Brain microvascular endothelial cell (primary cell): Measurements from ENCODE around the gene OR7E24.
"Not testable (repeated sequence)": the region's sequence is repeated elsewhere in the genome, so short reads cannot be mapped to it uniquely, and the experiment has no call there.

ENCODE experiments used
- DNase-seq: peaks from one replicate; pipeline ENCODE4 v3.0.0-alpha.2; 2020
- H3K27ac ChIP-seq: fragments of 250-450 bp; sonication (Bioruptor Pico); 2 replicates; pipeline ENCODE4 v1.5.1; 2020; ENCODE audit warnings: mild to moderate bottlenecking, moderate library complexity
- H3K27me3 ChIP-seq: fragments of 250-450 bp; sonication (Bioruptor Pico); replicated peaks from 2 replicates; pipeline ENCODE4 v1.5.1; 2020; ENCODE audit warnings: mild to moderate bottlenecking
- H3K36me3 ChIP-seq: fragments of 250-450 bp; sonication (Bioruptor Pico); replicated peaks from 2 replicates; pipeline ENCODE4 v1.5.1; 2020; ENCODE audit warnings: mild to moderate bottlenecking
- H3K4me3 ChIP-seq: 2 replicates; pipeline ENCODE4 v1.5.1; 2011; ENCODE audit warnings: low read depth, mild to moderate bottlenecking, control low read depth, low read length, moderate library complexity
- CTCF ChIP-seq: IDR thresholded peaks from 2 replicates; pipeline ENCODE4 v1.5.1; 2011; ENCODE audit warnings: low read depth, mild to moderate bottlenecking, moderate library complexity, low read length, control low read depth, inconsistent platforms; ENCODE audit errors: missing control alignments
- in situ Hi-C: cut with HindIII; loops from 2 replicates; pipeline ENCODE4 v1.10.0; 2017; ENCODE audit warnings: low sequenced_read_pairs, low pct_ligation_motif_present

The OR7E24 gene

GRCh38 chr19:9250630-9251029 lies at the start of gene OR7E24:
TSS of gene OR7E24 (plus strand) at chr19:9250930. CDS start at chr19:9251044, 114 bp downstream.
- Histone ChIP-seq H3K27me3 (no peaks in the 10 kb centered on the region), H3K4me3 (no peak within 1 kb of the TSS), H3K27ac (no peak within 1 kb of the TSS), H3K36me3 (no peaks in the 10 kb centered on the region)
- in situ Hi-C loops = no loop called here
- no peak for TF ChIP-seq CTCF
- no peak for DNase-seq

GRCh38 chr19:9205501-9206113 lies 45.1 kb upstream of the OR7E24 start:
- Histone ChIP-seq H3K27me3 (no peaks in the 10 kb centered on the region), H3K36me3 (no peaks in the 10 kb centered on the region), H3K4me3 (no peak overlapping the region), H3K27ac (no peak overlapping the region)
- in situ Hi-C loops = no loop called here
- TF ChIP-seq CTCF = peak; percentile 84
- peak; percentile 55 for DNase-seq

- no peak within 1 kb of the TSS for H3K27ac ChIP-seq
- H3K4me3 ChIP-seq = no peak within 1 kb of the TSS
- H3K27me3 ChIP-seq = no peaks in the 10 kb centered on the region
- no peak for DNase-seq
- TF ChIP-seq CTCF = no peak
- H3K36me3 ChIP-seq = no peaks in the 10 kb centered on the region
- in situ Hi-C loops = no loop called here
Observed at GRCh38 chr19:9219489-9219888, 31.2 kb upstream of the OR7E24 start, which contains the start of gene OR7D4. TSS of gene OR7D4 (minus strand) at chr19:9219589. CDS start at chr19:9214837, 4,752 bp downstream.

GRCh38 chr19:9251236-9251635 lies 506 bp downstream of the OR7E24 start:
- H3K4me3 ChIP-seq = no peak overlapping the region
- no peaks in the 10 kb centered on the region for H3K36me3 ChIP-seq
- H3K27me3 ChIP-seq = no peaks in the 10 kb centered on the region
- TF ChIP-seq CTCF = no peak
- in situ Hi-C loops = no loop called here
- DNase-seq = no peak
- H3K27ac ChIP-seq = no peak overlapping the region

GRCh38 chr19:9283485-9283884 lies 32.8 kb downstream of the OR7E24 start:
- DNase-seq, in situ Hi-C loops, H3K4me3 ChIP-seq, H3K27ac ChIP-seq, H3K36me3 ChIP-seq, H3K27me3 ChIP-seq: not testable (repeated sequence)

- no peak for TF ChIP-seq CTCF
- in situ Hi-C loops = no loop called here
- Histone ChIP-seq H3K27me3 (no peaks in the 10 kb centered on the region), H3K36me3 (peaks cover 19% of the 10 kb centered on the region), H3K4me3 (no peak overlapping the region), H3K27ac (no peak overlapping the region)
- no peak for DNase-seq
Observed at GRCh38 chr19:9289231-9289884, 38.6 kb downstream of the OR7E24 start.
